ENCODE results near the gene CMTM8. TPM values are rescaled to one million over a fixed set of nuclear protein-coding genes. Genes with fewer than 3 reads are reported as not detected.

CMTM8 gene
- total and polyA plus RNA-seq, 2 experiments from 2014 or later: 19.9 to 24.5 TPM

DNA sequence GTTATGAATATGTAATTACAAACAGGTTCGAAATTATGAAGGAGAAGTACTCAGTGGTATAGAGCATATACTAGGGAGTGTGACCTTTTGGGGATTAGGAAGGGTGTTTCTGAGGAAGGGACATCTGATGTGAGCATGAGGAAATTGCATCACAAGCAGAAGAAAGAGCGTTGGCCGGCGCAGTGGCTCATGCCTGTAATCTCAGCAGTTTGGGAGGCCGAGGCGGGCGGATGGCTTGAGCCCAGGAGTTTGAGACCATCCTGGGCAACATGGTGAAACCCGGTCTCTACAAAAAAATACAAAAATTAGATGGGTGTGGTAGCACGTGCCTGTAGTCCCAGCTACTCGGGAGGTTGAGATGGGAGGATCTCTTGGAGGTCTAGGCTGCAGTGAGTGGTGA is 160.1 kb downstream of the CMTM8 start:
- H3K27me3 ChIP-seq (ENCODE audit: insufficient read depth): no peaks in the 10 kb centered on the region
- peaks cover 29% of the 10 kb centered on the region for H3K4me1 ChIP-seq (ENCODE audit: insufficient read depth)
- Mint-ChIP-seq H3K4me1 (peaks cover 38% of the 10 kb centered on the region), H3K36me3 (ENCODE audit: low read depth) (no peaks in the 10 kb centered on the region), H3K27ac (peak overlapping the region; percentile 9; the same call in 1 of the 2 replicates), H3K4me3 (no peak overlapping the region), H3K27me3 (ENCODE audit: insufficient read depth, low read depth, poor library complexity) (peaks cover 11% of the 10 kb centered on the region), H3K9me3 (no peaks in the 10 kb centered on the region; the same call in 2 of the 3 replicates)
- H3K36me3 ChIP-seq (ENCODE audit: insufficient read depth): no peaks in the 10 kb centered on the region
- H3F3A ChIP-seq (replicated peaks; ENCODE audit: low read depth): peaks cover 14% of the 10 kb centered on the region
- ATAC-seq (no peak), DNase-seq (ENCODE audit: low spot score) (no peak)
- H3K27ac ChIP-seq (ENCODE audit: low read depth): no peak overlapping the region
- H3K4me2 ChIP-seq: no peak overlapping the region
- no peaks in the 10 kb centered on the region for H3K9me2 ChIP-seq (ENCODE audit: insufficient read depth)
- H2AFZ ChIP-seq: no peak overlapping the region
- peaks cover 73% of the 10 kb centered on the region for H3K79me2 ChIP-seq (replicated peaks; ENCODE audit: insufficient read depth)
- TF ChIP-seq, protein P1, sequence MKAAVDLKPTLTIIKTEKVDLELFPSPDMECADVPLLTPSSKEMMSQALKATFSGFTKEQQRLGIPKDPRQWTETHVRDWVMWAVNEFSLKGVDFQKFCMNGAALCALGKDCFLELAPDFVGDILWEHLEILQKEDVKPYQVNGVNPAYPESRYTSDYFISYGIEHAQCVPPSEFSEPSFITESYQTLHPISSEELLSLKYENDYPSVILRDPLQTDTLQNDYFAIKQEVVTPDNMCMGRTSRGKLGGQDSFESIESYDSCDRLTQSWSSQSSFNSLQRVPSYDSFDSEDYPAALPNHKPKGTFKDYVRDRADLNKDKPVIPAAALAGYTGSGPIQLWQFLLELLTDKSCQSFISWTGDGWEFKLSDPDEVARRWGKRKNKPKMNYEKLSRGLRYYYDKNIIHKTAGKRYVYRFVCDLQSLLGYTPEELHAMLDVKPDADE (IDR thresholded peaks at IDR 0.05): no peak
- H4K20me1 ChIP-seq (replicated peaks; ENCODE audit: insufficient read depth): peaks cover 17% of the 10 kb centered on the region; the same call in 1 of the 2 replicates
- no peak overlapping the region for H3K4me3 ChIP-seq

DNA sequence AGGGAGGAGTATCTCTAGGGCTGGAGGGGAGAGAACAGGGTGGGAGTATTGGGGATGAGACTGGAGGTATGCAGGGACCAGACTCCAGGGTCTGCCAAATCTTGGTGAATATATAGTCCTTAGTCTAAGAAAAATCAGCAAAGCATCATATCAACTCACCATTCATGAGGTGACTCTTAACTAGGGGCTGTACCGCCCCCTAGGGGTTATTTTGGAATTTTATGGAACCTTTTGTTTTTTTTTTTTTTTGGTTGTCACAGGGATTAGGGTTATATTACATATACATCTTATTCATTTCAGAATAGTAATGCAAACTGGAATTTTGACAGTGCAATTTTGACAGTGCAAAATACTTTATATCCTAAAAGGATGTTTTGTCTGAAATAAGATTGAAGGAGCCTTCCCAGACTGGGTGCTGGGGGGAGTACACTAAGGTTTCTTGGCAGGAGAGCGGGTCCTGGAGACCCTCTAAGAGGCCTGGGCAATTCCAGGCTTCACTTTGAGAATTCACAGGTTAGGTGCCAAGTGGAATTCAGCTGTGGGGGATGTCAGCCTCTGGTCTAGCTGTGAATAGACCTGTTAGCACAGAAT is 160.6 kb downstream of the CMTM8 start:
- no peaks in the 10 kb centered on the region; the same call in 2 of the 3 replicates for H3K9me3 Mint-ChIP-seq
- Histone ChIP-seq H3K4me3 (no peak overlapping the region), H3K27ac (ENCODE audit: low read depth) (no peak overlapping the region), H4K20me1 (replicated peaks; ENCODE audit: insufficient read depth) (peaks cover 15% of the 10 kb centered on the region; the same call in 1 of the 2 replicates), H3K4me2 (no peak overlapping the region), H3K36me3 (ENCODE audit: insufficient read depth) (no peaks in the 10 kb centered on the region), H3F3A (replicated peaks; ENCODE audit: low read depth) (peaks cover 14% of the 10 kb centered on the region), H3K27me3 (ENCODE audit: insufficient read depth) (no peaks in the 10 kb centered on the region), H3K4me1 (ENCODE audit: insufficient read depth) (peaks cover 29% of the 10 kb centered on the region), H3K9me2 (ENCODE audit: insufficient read depth) (no peaks in the 10 kb centered on the region), H3K79me2 (replicated peaks; ENCODE audit: insufficient read depth) (peaks cover 73% of the 10 kb centered on the region), H2AFZ (no peak overlapping the region)
- peaks cover 41% of the 10 kb centered on the region for H3K4me1 Mint-ChIP-seq
- ATAC-seq: no peak; the same call in 2 of the 3 replicates
- DNase-seq (ENCODE audit: low spot score): peak; percentile 85
- H3K4me3 Mint-ChIP-seq: no peak overlapping the region
- peaks cover 12% of the 10 kb centered on the region for H3K27me3 Mint-ChIP-seq (ENCODE audit: insufficient read depth, low read depth, poor library complexity)
- no peaks in the 10 kb centered on the region for H3K36me3 Mint-ChIP-seq (ENCODE audit: low read depth)
- TF ChIP-seq, protein P2, sequence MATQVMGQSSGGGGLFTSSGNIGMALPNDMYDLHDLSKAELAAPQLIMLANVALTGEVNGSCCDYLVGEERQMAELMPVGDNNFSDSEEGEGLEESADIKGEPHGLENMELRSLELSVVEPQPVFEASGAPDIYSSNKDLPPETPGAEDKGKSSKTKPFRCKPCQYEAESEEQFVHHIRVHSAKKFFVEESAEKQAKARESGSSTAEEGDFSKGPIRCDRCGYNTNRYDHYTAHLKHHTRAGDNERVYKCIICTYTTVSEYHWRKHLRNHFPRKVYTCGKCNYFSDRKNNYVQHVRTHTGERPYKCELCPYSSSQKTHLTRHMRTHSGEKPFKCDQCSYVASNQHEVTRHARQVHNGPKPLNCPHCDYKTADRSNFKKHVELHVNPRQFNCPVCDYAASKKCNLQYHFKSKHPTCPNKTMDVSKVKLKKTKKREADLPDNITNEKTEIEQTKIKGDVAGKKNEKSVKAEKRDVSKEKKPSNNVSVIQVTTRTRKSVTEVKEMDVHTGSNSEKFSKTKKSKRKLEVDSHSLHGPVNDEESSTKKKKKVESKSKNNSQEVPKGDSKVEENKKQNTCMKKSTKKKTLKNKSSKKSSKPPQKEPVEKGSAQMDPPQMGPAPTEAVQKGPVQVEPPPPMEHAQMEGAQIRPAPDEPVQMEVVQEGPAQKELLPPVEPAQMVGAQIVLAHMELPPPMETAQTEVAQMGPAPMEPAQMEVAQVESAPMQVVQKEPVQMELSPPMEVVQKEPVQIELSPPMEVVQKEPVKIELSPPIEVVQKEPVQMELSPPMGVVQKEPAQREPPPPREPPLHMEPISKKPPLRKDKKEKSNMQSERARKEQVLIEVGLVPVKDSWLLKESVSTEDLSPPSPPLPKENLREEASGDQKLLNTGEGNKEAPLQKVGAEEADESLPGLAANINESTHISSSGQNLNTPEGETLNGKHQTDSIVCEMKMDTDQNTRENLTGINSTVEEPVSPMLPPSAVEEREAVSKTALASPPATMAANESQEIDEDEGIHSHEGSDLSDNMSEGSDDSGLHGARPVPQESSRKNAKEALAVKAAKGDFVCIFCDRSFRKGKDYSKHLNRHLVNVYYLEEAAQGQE (IDR thresholded peaks at IDR 0.05; ENCODE audit: unreplicated experiment): no peak
- no peak for TF ChIP-seq EZH2phosphoT487 (IDR thresholded peaks at IDR 0.05; ENCODE audit: unreplicated experiment)
- TF ChIP-seq NANOG (IDR thresholded peaks at IDR 0.05; ENCODE audit: borderline replicate concordance): no peak
- TF ChIP-seq, protein P3, sequence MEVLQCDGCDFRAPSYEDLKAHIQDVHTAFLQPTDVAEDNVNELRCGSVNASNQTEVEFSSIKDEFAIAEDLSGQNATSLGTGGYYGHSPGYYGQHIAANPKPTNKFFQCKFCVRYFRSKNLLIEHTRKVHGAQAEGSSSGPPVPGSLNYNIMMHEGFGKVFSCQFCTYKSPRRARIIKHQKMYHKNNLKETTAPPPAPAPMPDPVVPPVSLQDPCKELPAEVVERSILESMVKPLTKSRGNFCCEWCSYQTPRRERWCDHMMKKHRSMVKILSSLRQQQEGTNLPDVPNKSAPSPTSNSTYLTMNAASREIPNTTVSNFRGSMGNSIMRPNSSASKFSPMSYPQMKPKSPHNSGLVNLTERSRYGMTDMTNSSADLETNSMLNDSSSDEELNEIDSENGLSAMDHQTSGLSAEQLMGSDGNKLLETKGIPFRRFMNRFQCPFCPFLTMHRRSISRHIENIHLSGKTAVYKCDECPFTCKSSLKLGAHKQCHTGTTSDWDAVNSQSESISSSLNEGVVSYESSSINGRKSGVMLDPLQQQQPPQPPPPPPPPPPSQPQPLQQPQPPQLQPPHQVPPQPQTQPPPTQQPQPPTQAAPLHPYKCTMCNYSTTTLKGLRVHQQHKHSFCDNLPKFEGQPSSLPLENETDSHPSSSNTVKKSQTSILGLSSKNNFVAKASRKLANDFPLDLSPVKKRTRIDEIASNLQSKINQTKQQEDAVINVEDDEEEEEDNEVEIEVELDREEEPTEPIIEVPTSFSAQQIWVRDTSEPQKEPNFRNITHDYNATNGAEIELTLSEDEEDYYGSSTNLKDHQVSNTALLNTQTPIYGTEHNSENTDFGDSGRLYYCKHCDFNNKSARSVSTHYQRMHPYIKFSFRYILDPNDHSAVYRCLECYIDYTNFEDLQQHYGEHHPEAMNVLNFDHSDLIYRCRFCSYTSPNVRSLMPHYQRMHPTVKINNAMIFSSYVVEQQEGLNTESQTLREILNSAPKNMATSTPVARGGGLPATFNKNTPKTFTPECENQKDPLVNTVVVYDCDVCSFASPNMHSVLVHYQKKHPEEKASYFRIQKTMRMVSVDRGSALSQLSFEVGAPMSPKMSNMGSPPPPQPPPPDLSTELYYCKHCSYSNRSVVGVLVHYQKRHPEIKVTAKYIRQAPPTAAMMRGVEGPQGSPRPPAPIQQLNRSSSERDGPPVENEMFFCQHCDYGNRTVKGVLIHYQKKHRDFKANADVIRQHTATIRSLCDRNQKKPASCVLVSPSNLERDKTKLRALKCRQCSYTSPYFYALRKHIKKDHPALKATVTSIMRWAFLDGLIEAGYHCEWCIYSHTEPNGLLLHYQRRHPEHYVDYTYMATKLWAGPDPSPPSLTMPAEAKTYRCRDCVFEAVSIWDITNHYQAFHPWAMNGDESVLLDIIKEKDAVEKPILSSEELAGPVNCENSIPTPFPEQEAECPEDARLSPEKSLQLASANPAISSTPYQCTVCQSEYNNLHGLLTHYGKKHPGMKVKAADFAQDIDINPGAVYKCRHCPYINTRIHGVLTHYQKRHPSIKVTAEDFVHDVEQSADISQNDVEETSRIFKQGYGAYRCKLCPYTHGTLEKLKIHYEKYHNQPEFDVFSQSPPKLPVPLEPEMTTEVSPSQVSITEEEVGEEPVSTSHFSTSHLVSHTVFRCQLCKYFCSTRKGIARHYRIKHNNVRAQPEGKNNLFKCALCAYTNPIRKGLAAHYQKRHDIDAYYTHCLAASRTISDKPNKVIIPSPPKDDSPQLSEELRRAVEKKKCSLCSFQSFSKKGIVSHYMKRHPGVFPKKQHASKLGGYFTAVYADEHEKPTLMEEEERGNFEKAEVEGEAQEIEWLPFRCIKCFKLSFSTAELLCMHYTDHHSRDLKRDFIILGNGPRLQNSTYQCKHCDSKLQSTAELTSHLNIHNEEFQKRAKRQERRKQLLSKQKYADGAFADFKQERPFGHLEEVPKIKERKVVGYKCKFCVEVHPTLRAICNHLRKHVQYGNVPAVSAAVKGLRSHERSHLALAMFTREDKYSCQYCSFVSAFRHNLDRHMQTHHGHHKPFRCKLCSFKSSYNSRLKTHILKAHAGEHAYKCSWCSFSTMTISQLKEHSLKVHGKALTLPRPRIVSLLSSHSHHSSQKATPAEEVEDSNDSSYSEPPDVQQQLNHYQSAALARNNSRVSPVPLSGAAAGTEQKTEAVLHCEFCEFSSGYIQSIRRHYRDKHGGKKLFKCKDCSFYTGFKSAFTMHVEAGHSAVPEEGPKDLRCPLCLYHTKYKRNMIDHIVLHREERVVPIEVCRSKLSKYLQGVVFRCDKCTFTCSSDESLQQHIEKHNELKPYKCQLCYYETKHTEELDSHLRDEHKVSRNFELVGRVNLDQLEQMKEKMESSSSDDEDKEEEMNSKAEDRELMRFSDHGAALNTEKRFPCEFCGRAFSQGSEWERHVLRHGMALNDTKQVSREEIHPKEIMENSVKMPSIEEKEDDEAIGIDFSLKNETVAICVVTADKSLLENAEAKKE (CRISPR knock-in tag; IDR thresholded peaks at IDR 0.05): no peak
- no peak for TF ChIP-seq CREB1 (CRISPR knock-in tag; IDR thresholded peaks at IDR 0.05; ENCODE audit: low read depth)
- TF ChIP-seq, protein P4, sequence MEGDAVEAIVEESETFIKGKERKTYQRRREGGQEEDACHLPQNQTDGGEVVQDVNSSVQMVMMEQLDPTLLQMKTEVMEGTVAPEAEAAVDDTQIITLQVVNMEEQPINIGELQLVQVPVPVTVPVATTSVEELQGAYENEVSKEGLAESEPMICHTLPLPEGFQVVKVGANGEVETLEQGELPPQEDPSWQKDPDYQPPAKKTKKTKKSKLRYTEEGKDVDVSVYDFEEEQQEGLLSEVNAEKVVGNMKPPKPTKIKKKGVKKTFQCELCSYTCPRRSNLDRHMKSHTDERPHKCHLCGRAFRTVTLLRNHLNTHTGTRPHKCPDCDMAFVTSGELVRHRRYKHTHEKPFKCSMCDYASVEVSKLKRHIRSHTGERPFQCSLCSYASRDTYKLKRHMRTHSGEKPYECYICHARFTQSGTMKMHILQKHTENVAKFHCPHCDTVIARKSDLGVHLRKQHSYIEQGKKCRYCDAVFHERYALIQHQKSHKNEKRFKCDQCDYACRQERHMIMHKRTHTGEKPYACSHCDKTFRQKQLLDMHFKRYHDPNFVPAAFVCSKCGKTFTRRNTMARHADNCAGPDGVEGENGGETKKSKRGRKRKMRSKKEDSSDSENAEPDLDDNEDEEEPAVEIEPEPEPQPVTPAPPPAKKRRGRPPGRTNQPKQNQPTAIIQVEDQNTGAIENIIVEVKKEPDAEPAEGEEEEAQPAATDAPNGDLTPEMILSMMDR (conservative IDR thresholded peaks at IDR 0.05; ENCODE audit: low read depth in 2 of 2): peak; percentile 65 to 93
- 0 out of 2 replicates have a peak overlapping the region, but pooled peaks have one; percentile 9 for H3K27ac Mint-ChIP-seq
